Measurements from ENCODE around the gene JMJD1C.

DNA sequence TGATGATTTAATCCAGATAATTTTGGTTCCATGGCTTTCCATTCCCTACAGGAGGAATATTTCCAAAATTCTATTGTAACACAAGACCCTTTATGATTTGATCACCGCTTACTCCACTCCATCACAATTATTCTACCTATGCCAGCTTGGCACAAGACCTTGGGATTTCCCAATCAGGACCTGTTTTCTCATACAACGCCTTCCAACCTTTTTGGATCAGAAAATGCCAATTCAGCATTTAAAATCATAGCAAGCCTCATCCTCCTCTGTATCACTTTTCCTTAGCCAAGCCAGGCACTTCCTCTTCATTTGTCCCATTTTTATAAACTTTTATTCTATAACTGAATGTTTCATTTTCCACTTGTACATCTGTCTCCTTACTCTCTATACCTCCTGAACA, 100.9 kb downstream of the JMJD1C start:
- TF ChIP-seq, protein P1, sequence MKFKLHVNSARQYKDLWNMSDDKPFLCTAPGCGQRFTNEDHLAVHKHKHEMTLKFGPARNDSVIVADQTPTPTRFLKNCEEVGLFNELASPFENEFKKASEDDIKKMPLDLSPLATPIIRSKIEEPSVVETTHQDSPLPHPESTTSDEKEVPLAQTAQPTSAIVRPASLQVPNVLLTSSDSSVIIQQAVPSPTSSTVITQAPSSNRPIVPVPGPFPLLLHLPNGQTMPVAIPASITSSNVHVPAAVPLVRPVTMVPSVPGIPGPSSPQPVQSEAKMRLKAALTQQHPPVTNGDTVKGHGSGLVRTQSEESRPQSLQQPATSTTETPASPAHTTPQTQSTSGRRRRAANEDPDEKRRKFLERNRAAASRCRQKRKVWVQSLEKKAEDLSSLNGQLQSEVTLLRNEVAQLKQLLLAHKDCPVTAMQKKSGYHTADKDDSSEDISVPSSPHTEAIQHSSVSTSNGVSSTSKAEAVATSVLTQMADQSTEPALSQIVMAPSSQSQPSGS (IDR thresholded peaks at IDR 0.05; ENCODE audit: low read length) = no peak
- TF ChIP-seq CHD1 (IDR thresholded peaks at IDR 0.05; ENCODE audit: low read depth, low read length) = no peak
- no peak for TF ChIP-seq SREBF2 (IDR thresholded peaks at IDR 0.05; ENCODE audit: low read length)
- no peak for TF ChIP-seq EP300 (IDR thresholded peaks at IDR 0.05; ENCODE audit: borderline replicate concordance in 1 of 2, control insufficient read depth in 1 of 2, low read depth in 2 of 2, low read length in 2 of 2)
- TF ChIP-seq CHD4 (IDR thresholded peaks at IDR 0.05) = no peak
- TF ChIP-seq, protein P2, sequence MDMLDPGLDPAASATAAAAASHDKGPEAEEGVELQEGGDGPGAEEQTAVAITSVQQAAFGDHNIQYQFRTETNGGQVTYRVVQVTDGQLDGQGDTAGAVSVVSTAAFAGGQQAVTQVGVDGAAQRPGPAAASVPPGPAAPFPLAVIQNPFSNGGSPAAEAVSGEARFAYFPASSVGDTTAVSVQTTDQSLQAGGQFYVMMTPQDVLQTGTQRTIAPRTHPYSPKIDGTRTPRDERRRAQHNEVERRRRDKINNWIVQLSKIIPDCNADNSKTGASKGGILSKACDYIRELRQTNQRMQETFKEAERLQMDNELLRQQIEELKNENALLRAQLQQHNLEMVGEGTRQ (IDR thresholded peaks at IDR 0.05; ENCODE audit: borderline replicate concordance, low read depth, low read length) = no peak
- TF ChIP-seq RAD21 (IDR thresholded peaks at IDR 0.05; ENCODE audit: insufficient read depth, low read depth, low read length) = no peak
- TF ChIP-seq FOXM1 (IDR thresholded peaks at IDR 0.05; ENCODE audit: low read depth, low read length) = no peak
- no peak for TF ChIP-seq NFYB (IDR thresholded peaks at IDR 0.05; ENCODE audit: insufficient read depth, low read depth, low read length)
- no peak for TF ChIP-seq POLR2AphosphoS5 (IDR thresholded peaks at IDR 0.05; ENCODE audit: low read length)
- TF ChIP-seq EZH2 (IDR thresholded peaks at IDR 0.05; ENCODE audit: borderline replicate concordance, control insufficient read depth, low read depth, low read length) = no peak
- TF ChIP-seq, protein P3, sequence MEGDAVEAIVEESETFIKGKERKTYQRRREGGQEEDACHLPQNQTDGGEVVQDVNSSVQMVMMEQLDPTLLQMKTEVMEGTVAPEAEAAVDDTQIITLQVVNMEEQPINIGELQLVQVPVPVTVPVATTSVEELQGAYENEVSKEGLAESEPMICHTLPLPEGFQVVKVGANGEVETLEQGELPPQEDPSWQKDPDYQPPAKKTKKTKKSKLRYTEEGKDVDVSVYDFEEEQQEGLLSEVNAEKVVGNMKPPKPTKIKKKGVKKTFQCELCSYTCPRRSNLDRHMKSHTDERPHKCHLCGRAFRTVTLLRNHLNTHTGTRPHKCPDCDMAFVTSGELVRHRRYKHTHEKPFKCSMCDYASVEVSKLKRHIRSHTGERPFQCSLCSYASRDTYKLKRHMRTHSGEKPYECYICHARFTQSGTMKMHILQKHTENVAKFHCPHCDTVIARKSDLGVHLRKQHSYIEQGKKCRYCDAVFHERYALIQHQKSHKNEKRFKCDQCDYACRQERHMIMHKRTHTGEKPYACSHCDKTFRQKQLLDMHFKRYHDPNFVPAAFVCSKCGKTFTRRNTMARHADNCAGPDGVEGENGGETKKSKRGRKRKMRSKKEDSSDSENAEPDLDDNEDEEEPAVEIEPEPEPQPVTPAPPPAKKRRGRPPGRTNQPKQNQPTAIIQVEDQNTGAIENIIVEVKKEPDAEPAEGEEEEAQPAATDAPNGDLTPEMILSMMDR (IDR thresholded peaks at IDR 0.05 in 2 of 3, conservative IDR thresholded peaks at IDR 0.05 in 1 of 3; ENCODE audit: control insufficient read depth in 2 of 3, extremely low read depth in 1 of 3, insufficient read depth in 1 of 3, low read depth in 3 of 3, low read length in 3 of 3) = no peak
- TF ChIP-seq, protein P4, sequence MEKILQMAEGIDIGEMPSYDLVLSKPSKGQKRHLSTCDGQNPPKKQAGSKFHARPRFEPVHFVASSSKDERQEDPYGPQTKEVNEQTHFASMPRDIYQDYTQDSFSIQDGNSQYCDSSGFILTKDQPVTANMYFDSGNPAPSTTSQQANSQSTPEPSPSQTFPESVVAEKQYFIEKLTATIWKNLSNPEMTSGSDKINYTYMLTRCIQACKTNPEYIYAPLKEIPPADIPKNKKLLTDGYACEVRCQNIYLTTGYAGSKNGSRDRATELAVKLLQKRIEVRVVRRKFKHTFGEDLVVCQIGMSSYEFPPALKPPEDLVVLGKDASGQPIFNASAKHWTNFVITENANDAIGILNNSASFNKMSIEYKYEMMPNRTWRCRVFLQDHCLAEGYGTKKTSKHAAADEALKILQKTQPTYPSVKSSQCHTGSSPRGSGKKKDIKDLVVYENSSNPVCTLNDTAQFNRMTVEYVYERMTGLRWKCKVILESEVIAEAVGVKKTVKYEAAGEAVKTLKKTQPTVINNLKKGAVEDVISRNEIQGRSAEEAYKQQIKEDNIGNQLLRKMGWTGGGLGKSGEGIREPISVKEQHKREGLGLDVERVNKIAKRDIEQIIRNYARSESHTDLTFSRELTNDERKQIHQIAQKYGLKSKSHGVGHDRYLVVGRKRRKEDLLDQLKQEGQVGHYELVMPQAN (conservative IDR thresholded peaks at IDR 0.05) = no peak

Data from GM12878 (cell line).